D721Med (cell line): ENCODE data around the gene MOB3B.

Source experiments
- DNase-seq: peaks from one replicate; pipeline ENCODE4 v3.0.0; 2011; ENCODE audit warnings: low spot score; ENCODE audit not compliant: insufficient read length
- FAIRE-seq: peaks from 2 replicates; lab custom pipeline; 2011; peaks lifted over from hg19 to GRCh38; lab: Jason Lieb, UNC
- TF ChIP-seq, protein P1 (sequence below): IDR thresholded peaks from 2 replicates; pipeline ENCODE4 v1.5.1; 2012; ENCODE audit warnings: mild to moderate bottlenecking, control low read depth; ENCODE audit not compliant: insufficient read depth; ENCODE audit errors: missing control alignments

MOB3B gene

GRCh38 chr9:27368316-27368985, 161.2 kb downstream of the MOB3B start:
- TF ChIP-seq, protein P1, sequence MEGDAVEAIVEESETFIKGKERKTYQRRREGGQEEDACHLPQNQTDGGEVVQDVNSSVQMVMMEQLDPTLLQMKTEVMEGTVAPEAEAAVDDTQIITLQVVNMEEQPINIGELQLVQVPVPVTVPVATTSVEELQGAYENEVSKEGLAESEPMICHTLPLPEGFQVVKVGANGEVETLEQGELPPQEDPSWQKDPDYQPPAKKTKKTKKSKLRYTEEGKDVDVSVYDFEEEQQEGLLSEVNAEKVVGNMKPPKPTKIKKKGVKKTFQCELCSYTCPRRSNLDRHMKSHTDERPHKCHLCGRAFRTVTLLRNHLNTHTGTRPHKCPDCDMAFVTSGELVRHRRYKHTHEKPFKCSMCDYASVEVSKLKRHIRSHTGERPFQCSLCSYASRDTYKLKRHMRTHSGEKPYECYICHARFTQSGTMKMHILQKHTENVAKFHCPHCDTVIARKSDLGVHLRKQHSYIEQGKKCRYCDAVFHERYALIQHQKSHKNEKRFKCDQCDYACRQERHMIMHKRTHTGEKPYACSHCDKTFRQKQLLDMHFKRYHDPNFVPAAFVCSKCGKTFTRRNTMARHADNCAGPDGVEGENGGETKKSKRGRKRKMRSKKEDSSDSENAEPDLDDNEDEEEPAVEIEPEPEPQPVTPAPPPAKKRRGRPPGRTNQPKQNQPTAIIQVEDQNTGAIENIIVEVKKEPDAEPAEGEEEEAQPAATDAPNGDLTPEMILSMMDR = no peak
- FAIRE-seq (no peak), DNase-seq (no peak)

GRCh38 chr9:27367921-27368315, 161.7 kb downstream of the MOB3B start:
- DNase-seq (no peak), FAIRE-seq (no peak)
- TF ChIP-seq, protein P1 = no peak

DNA sequence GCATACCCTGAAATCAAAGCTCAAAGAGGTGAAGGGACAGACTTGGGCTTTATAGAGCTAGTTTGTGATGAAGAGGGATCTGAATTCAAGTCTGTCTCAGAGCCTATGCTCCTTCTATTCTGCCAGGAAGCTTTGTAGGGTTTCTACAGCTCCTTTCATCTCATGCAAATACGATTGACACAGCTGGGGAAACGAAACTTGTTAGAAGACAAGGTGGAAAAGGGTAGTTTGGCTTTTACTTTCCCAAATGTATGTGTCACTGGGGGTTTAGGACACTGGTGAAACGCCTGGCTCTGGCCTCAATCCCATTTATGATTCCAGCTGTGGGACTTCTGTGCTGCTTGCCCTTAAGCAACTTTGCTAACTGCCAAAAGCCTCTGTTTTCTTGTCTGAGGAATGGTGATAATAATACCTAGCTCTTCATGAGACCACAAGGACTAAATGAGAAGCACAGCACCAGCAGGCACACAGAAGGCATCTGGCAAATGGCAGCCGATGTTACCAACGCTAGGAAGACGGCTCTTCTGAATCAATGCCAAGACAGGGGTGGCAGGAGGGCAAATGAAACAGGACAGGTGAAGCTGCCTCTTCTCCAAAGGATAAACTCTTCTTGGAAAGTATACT, 162.3 kb downstream of the MOB3B start:
- TF ChIP-seq, protein P1 = no peak
- DNase-seq (no peak), FAIRE-seq (no peak)

DNA sequence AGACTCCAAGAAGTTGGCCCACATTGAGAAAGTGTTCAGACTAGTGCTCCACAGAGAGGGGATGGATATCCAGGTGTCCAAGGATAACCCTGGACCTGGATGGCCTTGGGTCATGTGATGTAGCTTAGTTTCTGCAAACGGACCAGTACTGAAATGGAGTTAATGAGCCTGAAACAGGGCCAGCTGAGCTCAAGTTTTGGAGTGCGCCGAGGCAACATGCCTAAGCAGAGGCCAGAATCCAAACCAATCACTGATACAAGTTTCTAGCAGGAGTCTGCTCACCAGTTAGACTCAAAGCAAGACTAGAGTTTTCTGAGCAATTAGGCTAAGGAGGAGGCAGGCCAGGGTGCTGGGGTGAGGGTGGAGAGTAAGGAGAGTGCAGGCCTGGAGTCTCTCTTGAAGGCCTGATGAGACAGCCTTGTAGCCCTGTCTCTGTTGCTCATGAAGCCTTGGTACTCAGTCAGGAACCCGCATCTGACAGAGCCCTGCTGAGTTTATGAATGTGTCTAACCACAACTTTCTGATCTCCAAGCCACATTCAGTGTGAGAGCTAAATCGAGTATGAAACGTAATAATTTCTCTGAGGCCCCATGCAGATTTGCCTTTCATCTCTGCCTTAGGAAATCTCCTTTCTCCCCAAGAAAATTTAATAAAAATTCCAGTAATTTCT, 163.8 kb downstream of the MOB3B start:
- DNase-seq (no peak), FAIRE-seq (no peak)
- TF ChIP-seq, protein P1 = no peak

DNA sequence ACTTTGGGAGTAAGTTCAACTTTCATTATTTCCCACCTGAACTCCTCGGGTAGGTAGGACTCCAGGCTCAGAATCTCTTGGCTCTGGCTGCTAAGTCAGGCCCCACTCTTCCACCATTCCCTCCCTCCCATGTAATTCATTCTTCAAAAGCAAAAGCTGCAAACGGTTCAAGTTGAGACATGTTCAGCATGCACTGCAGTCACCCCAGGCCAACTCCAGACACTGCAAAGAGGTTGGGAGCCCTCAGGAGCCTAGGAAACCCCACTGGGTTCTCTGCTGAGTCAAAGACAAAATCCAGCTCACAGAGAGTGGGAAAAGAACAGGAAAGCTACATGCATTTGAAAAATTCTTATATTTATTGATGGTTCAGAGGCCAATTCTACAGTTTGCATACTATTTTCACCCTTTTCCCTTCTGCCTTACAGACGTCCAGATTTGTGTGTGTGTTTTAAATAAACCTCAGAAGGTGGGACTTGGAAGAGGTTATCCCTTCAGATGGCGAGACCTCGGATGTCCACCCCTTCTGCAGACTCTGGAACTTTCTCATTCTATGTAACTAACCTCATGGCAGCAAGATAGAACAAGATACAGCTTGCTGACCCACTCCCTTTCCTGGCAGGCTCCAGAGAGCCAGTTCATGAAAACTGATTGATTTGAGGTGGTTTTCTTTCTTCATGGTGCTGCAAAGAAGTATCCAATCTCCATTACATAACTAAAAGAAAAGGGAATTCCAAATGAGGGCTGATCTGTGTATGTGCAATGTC, 167.0 kb downstream of the MOB3B start:
- DNase-seq = no peak
- no peak for FAIRE-seq
- TF ChIP-seq, protein P1 = no peak

GRCh38 chr9:27361492-27361891, 168.1 kb downstream of the MOB3B start:
- no peak for FAIRE-seq

More at GRCh38 chr9:27361492-27361891, 168.1 kb downstream of the MOB3B start:
- no peak for DNase-seq
- TF ChIP-seq, protein P1 = no peak
